ENCODE results near the gene SGCD.

DNA sequence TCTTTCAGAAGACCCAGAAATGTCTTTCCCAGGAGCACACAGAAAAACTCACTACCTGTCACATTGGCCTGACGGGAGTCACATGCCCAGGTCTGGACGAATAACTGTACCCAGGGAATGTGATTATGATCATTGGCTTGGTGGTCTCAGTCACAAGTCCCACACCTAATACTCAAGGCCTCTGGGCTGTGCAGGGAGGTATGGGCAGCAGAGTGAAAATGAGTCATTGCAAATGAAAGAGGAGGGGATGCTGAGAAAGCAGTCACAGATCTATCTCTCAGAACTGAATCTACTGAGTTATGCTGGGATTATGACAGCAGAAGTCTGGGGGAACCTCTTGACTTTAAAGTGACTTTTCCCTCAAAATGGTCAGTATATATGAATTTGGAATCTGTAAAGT lies 36.9 kb downstream of the SGCD start:
- TF ChIP-seq, protein P1, sequence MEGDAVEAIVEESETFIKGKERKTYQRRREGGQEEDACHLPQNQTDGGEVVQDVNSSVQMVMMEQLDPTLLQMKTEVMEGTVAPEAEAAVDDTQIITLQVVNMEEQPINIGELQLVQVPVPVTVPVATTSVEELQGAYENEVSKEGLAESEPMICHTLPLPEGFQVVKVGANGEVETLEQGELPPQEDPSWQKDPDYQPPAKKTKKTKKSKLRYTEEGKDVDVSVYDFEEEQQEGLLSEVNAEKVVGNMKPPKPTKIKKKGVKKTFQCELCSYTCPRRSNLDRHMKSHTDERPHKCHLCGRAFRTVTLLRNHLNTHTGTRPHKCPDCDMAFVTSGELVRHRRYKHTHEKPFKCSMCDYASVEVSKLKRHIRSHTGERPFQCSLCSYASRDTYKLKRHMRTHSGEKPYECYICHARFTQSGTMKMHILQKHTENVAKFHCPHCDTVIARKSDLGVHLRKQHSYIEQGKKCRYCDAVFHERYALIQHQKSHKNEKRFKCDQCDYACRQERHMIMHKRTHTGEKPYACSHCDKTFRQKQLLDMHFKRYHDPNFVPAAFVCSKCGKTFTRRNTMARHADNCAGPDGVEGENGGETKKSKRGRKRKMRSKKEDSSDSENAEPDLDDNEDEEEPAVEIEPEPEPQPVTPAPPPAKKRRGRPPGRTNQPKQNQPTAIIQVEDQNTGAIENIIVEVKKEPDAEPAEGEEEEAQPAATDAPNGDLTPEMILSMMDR (conservative IDR thresholded peaks at IDR 0.05; ENCODE audit: low read length), result no peak
- no peak for TF ChIP-seq EZH2phosphoT487 (IDR thresholded peaks at IDR 0.05; ENCODE audit: borderline replicate concordance, low read depth, low read length)

Data from OCI-LY7 (cell line).